ENCODE measurements around the gene APOF.

DNA sequence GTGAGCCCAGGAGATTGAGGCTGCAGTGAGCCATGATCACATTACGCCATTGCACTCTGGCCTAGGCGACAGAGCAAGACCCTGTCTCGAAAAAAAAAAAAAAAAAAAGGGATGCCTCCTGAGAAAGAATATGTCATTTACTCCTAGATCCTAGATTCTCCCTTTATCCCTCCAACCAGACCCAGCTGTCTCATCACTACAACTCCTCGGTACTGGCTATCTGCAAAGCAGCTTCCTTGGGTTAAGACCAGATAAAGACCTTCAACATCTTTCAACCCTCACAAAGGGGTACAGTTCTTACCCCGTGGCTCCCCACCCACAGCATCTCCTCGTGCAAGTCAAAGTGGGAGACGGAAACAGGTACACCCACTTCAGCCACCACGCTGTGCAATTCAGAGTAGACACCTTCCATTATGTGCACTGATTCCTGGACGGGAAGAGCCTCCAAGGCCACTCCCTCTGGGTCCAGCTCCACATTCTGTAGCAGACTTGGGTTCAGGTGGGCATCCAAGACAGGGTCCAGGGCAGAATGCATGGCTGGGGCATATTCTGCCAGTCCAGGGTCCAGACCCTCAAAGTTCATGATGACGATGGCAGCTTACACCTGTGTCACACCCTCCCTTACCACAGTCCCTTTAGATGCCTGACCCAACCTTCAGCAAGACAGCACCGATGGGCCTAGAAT is 30.0 kb downstream of the APOF start:
- TF ChIP-seq POLR2AphosphoS5 (IDR thresholded peaks at IDR 0.05) (no peak), EP300 (IDR thresholded peaks at IDR 0.05) (no peak)
- TF ChIP-seq, protein P1, sequence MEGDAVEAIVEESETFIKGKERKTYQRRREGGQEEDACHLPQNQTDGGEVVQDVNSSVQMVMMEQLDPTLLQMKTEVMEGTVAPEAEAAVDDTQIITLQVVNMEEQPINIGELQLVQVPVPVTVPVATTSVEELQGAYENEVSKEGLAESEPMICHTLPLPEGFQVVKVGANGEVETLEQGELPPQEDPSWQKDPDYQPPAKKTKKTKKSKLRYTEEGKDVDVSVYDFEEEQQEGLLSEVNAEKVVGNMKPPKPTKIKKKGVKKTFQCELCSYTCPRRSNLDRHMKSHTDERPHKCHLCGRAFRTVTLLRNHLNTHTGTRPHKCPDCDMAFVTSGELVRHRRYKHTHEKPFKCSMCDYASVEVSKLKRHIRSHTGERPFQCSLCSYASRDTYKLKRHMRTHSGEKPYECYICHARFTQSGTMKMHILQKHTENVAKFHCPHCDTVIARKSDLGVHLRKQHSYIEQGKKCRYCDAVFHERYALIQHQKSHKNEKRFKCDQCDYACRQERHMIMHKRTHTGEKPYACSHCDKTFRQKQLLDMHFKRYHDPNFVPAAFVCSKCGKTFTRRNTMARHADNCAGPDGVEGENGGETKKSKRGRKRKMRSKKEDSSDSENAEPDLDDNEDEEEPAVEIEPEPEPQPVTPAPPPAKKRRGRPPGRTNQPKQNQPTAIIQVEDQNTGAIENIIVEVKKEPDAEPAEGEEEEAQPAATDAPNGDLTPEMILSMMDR (IDR thresholded peaks at IDR 0.05) = no peak

Measured in gastroesophageal sphincter (tissue), 3 donors.